NCI-H1092 (cell line): ENCODE results near the gene ROR1.

Source experiments
- DNase-seq: peaks from one replicate; lab custom pipeline; 2025; lab: John Stamatoyannopoulos, UW

ROR1 gene

GRCh38 chr1:63859480-63860275 lies 85.9 kb downstream of the ROR1 start:
- no peak for DNase-seq

DNA sequence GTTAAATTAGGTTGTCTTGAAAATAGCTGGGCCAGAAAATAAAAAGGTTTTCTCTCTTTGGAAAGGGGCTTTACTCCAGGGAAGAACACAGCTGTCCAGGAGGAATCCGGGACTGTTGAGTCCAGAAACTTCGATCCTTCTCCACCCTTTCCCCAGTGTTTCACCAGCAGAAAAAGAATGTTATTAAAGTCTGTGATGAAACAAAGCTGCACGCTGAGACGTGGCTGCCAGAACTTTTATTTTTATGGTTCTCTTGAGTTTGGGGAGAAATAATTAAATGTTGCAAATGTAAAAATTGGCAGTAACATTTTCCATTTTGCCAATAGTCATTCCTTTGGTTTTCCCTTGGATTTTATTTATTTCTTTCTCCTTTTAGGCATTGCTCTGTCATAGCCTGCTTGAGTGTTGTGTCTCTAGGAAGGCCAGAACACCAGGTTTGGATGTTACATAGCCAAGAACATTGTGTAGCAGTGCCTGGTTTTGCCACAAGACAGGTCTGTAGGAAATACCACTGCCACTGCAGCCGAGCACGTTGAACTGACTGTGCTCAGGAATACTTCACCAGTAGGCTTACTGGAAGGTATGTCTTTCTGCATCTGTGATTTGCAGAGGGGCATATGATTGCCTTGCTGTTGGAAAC lies 87.4 kb downstream of the ROR1 start:
- no peak for DNase-seq

DNA sequence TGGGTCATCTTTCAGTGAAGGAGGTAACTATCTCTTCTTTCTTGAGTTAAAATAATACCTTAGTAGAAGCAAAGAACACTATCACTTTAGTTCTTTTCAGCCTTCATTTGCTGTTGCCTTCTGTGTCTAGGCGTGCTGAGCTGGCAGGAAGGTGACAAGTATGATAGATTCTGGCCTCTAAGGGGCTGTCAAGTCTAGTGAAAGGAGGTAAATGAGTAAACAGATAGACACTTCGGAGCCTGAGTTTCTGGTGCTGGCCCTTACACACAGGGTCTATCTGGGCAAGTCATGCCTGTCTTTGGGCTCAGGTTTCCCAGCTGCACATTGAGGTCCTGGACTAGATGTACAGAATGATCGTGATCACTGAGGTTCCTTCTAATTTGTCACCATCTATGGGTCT lies 89.3 kb downstream of the ROR1 start:
- no peak for DNase-seq

DNA sequence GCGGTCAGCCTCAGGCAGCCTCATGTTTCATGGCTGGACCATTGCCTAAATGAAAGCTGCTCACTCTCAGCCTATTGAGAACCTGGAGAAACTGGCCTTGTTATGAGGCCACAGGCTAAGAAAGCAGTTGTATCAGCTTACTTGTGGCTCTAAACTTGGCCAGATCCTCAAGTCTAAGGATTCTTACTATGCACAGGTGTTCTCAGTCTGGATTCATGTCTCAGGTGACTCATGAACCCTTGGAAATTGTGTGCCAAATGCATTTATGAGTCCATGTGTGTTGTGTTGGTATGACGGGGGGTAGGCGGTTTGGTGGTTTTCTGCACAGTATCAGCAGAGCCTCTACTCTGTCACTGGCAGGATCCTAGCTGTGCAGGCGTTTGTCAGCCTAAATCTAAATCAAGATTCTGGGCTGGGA lies 90.4 kb downstream of the ROR1 start:
- DNase-seq: no peak

DNA sequence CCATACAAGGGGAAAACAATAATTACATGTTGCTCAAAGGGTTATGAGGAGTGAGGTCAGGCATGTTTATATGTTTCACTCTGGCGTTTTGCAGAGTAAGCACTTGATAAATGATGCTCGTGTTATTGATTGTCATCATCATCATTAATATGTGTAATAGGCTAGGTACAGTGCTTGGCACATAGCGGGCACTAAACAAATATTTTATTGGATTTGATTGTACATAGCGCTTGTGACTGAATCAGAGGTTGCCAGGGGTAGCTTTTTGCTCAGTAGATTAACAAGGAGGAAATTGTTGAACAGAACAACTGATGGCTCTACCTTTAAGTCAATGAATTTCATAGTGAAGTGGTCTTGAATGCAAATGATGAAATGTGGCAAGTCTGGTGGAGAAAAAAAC lies 91.7 kb downstream of the ROR1 start:
- DNase-seq: no peak

- no peak for DNase-seq
Observed at GRCh38 chr1:63866084-63866483, 92.3 kb downstream of the ROR1 start.

- no peak for DNase-seq
Observed at GRCh38 chr1:63867429-63868176, 93.8 kb downstream of the ROR1 start.

- no peak for DNase-seq
Observed at GRCh38 chr1:63868268-63868781, 94.5 kb downstream of the ROR1 start.

DNA sequence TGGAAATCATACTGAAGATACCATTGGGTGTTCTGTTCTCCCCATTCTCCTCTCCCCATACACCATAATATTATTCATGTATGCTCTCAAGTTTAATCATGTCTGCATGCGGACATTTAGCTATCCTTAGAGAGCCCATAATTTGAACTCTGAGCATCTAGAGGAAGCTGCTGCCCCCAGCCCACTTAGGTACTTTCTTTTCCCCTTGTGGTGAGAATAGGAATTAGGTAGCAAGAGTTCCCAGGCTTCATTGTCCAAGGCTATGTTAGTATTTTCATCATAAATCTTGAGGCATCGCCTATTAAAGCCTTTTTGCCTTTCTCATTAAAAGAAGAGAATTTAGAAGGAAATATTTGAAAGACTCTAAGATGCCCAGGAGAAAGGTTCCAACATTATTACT lies 96.3 kb downstream of the ROR1 start:
- no peak for DNase-seq

GRCh38 chr1:63871463-63871862 lies 97.6 kb downstream of the ROR1 start:
- DNase-seq: no peak

DNA sequence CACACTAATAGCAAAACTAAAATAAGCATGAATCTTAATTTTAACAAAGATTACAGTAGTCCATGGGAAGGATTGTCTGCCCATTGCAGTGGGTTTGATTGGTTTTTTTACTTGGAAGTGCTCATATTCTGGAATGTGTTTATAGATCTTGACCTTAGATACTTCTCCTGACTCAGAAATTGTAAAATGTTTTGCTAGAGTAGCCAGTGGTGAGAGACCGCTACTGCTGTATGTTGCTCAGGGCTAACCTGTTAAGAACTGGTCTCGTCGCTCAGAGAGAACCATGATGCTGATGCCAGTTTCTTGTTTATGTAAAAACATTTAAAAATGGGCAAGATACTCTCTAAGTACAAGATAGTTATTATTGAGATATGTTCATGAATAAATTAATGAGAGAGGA lies 99.9 kb downstream of the ROR1 start:
- no peak for DNase-seq

- no peak for DNase-seq
Observed at GRCh38 chr1:63874278-63874880, 100.6 kb downstream of the ROR1 start.

DNA sequence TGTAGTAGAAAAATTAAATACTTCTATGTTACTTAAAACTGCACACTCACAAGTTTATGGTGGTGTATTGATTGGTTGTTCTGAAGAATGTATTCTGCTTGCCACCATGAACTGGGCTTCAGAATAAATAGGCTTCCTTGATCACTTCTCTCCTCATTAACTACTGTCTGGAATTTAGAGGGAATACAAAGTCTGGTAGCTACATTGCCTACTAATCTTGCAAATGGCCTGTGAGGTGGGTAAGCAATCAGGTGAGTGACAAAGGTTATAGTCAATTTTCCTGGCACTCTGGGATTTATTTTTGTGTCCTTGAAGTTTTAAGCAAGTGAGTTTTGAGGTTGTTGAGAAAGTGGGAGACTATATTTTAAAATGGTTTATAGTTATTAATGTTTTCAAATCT lies 101.8 kb downstream of the ROR1 start:
- no peak for DNase-seq

DNA sequence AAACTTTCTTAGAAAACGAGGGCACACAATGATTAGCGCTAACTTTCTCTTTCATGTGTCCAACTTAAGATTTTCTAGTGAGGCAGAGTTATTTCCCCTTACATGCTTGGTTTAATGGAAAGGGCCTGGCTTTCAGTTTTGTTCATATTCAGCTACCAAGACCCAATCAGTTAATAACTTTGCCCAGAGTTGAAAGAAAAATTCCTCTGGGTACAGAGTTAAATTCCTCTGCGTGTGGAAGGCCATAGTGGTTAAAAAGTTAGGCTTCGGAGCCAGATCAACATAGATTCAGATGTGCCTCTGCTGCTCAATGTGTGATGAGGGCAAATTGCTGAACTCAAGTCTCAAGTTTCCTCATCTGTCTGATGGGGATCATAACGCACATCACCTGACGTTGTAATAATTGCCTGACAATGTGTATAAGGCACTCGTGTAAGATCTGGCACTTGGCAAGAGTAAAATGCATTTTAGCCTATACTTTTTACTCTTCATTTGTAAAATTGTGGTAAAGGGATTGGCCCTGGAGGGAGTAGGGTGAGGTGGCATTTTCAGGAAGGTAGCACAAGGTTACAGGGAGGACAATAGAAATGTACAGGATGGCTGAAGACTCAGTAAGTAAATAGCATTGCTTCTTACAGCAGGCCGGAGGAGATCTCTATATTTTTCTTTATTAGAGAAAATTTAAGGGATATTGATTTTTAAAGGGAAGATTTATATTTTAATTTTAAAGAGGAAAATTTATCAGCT lies 103.4 kb downstream of the ROR1 start:
- DNase-seq: no peak

- no peak for DNase-seq
Observed at GRCh38 chr1:63877816-63878215, 104.0 kb downstream of the ROR1 start.

DNA sequence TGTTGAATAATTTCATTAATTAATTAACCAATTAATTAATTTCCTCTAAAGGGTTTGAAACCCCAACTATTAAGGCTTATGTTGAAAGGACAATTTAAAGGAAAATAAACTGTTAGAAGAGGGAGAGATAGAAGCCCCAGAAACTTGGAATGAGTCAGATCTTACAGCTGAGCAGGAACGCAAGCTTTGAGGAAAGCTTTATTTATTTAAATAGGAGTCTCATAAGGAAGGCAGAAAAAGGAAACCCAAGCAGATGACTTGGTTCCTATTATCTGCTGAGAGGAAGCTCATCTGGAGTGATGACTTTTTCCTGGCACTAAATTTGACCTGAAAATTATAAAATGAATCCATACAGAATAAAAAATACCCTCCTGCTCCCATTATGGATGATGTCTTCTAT lies 105.1 kb downstream of the ROR1 start:
- DNase-seq: no peak

GRCh38 chr1:63880958-63881576 lies 107.2 kb downstream of the ROR1 start:
- no peak for DNase-seq

DNA sequence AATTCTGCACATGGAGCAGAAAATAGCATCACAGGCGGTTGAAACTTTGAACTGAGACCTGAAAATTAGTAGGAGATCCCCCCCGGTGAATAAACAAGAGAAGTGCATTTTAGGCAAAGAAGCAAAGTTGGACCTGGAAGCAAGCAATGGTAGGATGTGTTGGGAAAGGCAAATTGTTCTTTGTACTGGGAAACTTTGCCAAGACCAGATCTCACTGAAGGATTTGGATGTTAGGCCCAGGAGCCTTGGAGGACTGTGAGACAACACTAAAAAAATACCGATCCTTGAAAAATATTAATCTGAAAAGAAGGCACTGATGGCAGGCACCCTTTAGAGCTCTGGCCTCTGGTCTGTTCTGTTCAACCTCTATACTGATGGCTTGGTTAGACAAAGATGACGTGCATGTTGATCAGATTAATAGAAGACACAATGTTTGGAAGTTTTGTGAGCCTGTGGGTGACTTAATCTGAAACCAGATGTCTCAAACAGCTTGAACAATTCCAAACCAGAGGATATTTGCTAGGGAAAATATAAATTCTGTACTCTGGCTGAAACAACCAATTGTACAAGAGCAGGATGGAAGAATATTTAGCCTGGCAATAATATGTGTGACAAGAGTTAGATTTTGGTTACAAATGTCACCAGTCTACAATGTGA lies 108.4 kb downstream of the ROR1 start:
- no peak for DNase-seq

DNA sequence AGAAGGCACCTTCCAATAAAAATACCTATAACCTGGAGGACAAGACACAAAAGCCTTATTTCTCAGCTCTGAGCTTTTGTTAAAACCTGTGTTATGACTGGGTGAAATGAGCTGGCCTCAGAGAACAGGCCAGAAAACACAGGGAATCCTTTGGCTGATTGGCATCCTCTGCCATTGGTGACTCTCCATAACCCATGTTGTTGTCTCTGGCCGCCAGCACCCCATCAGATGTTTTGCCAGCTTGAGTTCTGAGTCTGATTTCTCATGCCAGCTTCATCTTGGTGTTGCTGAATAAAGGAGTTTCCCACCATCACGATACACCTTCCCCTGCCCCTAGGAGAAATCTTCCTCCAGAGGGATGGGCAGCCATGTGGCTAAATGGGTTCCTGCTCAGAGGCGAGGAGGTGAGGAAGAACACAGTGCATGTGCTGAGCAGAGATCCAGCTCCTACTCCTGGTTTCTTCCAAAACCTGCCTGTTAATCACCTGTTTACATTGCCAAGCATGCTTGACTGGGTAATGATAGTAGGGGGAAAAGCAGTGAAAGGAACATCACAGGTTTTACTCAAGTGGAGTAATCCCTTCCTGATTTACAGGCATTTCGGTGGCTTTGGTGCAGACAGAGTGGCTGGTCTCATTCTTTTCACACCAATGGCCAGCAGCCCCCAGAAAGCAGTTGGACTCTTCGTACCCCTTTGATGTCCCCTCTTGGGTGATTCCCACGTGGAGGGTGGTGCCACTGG lies 109.8 kb downstream of the ROR1 start:
- no peak for DNase-seq

- DNase-seq: no peak
Observed at GRCh38 chr1:63884486-63884885, 110.7 kb downstream of the ROR1 start.
